Gastroesophageal sphincter (tissue), 2 donors: Measurements from ENCODE around the gene GPAT3.

Experiments
- POLR2A ChIP-seq, 2 donors: fragments of 450-650 bp; IDR thresholded peaks; one replicate each; pipeline ENCODE4 v1.6.1; 2017; ENCODE audit warnings: antibody characterized with exemption in 2 of 2, mild to moderate bottlenecking in 2 of 2, moderate library complexity in 1 of 2
- POLR2AphosphoS5 ChIP-seq: sonication (generic); formaldehyde crosslinking; IDR thresholded peaks from one replicate; pipeline ENCODE4 v1.6.1; 2017; ENCODE audit warnings: antibody characterized with exemption

- TF ChIP-seq POLR2AphosphoS5 (no peak), POLR2A (IDR thresholded peaks at IDR 0.05) (no peak)
Measured at GRCh38 chr4:83609365-83609764, 73.5 kb downstream of the GPAT3 start.
